GM21515 (cell line): ENCODE data around the gene PARD3.

Source experiments
- ATAC-seq: cut with Tn5 transposase; IDR thresholded peaks from one replicate; pipeline ENCODE4 v1.9.1; 2021; ENCODE audit not compliant: unreplicated experiment

Gene PARD3

GRCh38 chr10:34628174-34628796 lies 186.8 kb downstream of the PARD3 start:
- no peak for ATAC-seq

- no peak for ATAC-seq
Observed at GRCh38 chr10:34627741-34628140, 187.4 kb downstream of the PARD3 start.

GRCh38 chr10:34627331-34627730 lies 187.8 kb downstream of the PARD3 start:
- no peak for ATAC-seq

- ATAC-seq: no peak
Observed at GRCh38 chr10:34626158-34626880, 188.8 kb downstream of the PARD3 start.

GRCh38 chr10:34624323-34625153 lies 190.6 kb downstream of the PARD3 start:
- no peak for ATAC-seq

- no peak for ATAC-seq
Observed at GRCh38 chr10:34622945-34623344, 192.2 kb downstream of the PARD3 start.

GRCh38 chr10:34618611-34619010 lies 196.5 kb downstream of the PARD3 start:
- no peak for ATAC-seq

GRCh38 chr10:34615770-34616169 lies 199.3 kb downstream of the PARD3 start:
- ATAC-seq: no peak

GRCh38 chr10:34613491-34613890 lies 201.6 kb downstream of the PARD3 start:
- no peak for ATAC-seq

- no peak for ATAC-seq
Observed at GRCh38 chr10:34612938-34613337, 202.2 kb downstream of the PARD3 start.

GRCh38 chr10:34612446-34612845 lies 202.7 kb downstream of the PARD3 start:
- ATAC-seq: no peak

GRCh38 chr10:34609287-34609940 lies 205.7 kb downstream of the PARD3 start:
- ATAC-seq: no peak

GRCh38 chr10:34607894-34608293 lies 207.2 kb downstream of the PARD3 start:
- no peak for ATAC-seq

GRCh38 chr10:34606890-34607289 lies 208.2 kb downstream of the PARD3 start:
- ATAC-seq: no peak

- no peak for ATAC-seq
Observed at GRCh38 chr10:34602478-34602877, 212.6 kb downstream of the PARD3 start.

- no peak for ATAC-seq
Observed at GRCh38 chr10:34601691-34602090, 213.4 kb downstream of the PARD3 start.

GRCh38 chr10:34599026-34599795 lies 215.9 kb downstream of the PARD3 start:
- ATAC-seq: no peak

GRCh38 chr10:34596351-34596750 lies 218.7 kb downstream of the PARD3 start:
- ATAC-seq: no peak

- ATAC-seq: no peak
Observed at GRCh38 chr10:34593930-34594329, 221.2 kb downstream of the PARD3 start.

- no peak for ATAC-seq
Observed at GRCh38 chr10:34593374-34593890, 221.7 kb downstream of the PARD3 start.
